H1 (cell line): ENCODE results near the gene BTN2A1.

Source experiments
- RBBP5 ChIP-seq: IDR thresholded peaks from 2 replicates; pipeline ENCODE4 v1.7.1; 2012; ENCODE audit warnings: low read depth, mild to moderate bottlenecking, inconsistent platforms, low read length, moderate library complexity, borderline replicate concordance
- SIN3A ChIP-seq, 2 experiments: IDR thresholded peaks in 1 of 2; conservative IDR thresholded peaks in 1 of 2; 2 replicates each; pipeline ENCODE4 v1.6.1; 2011 to 2012; ENCODE audit warnings: low read length in 2 of 2, improper control_type of control experiment in 1 of 2, low read depth in 1 of 2, mild to moderate bottlenecking in 1 of 2
- SIX5 ChIP-seq: IDR thresholded peaks from 2 replicates; pipeline ENCODE4 v1.6.1; 2011; ENCODE audit warnings: mild to moderate bottlenecking, low read depth, low read length
- TAF7 ChIP-seq: optimal IDR thresholded peaks from 2 replicates; pipeline ENCODE3; 2011; ENCODE audit warnings: low read depth, mild to moderate bottlenecking, inconsistent platforms, low read length, moderate library complexity, borderline replicate concordance
- TEAD4 ChIP-seq: IDR thresholded peaks from 2 replicates; pipeline ENCODE4 v1.6.1; 2012; ENCODE audit warnings: low read depth, low read length, inconsistent platforms, mixed read lengths
- TF ChIP-seq, protein P1 (sequence below), 3 experiments: IDR thresholded peaks; 1 replicate in 2 of 3; 2 replicates in 1 of 3; pipeline versions ENCODE4 v1.5.1 to v1.6.1; 2011; ENCODE audit warnings: low read length in 3 of 3, mild to moderate bottlenecking in 3 of 3, inconsistent platforms in 2 of 3, low read depth in 1 of 3, moderate library complexity in 1 of 3; ENCODE audit not compliant: insufficient read depth in 1 of 3; ENCODE audit errors: control extremely low read depth in 1 of 3

DNA sequence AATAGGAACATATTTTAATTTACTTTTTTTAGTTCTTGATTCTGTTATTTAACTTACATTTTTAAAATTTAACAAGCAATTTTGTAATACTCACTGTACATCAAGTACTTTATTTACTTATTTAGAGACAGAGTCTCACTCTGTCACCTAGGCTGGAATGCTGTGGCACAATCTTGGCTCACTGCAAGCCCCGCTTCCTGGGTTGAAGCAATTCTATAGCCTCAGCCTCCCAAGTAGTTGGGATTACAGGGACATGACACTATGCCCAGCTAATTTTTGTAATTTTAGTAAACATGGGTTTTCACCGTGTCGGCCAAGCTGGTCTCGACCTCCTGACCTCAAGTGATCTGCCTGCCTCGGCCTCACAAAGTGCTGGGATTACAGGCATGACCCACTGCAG lies 10.5 kb upstream of the BTN2A1 start:
- TF ChIP-seq, protein P1, sequence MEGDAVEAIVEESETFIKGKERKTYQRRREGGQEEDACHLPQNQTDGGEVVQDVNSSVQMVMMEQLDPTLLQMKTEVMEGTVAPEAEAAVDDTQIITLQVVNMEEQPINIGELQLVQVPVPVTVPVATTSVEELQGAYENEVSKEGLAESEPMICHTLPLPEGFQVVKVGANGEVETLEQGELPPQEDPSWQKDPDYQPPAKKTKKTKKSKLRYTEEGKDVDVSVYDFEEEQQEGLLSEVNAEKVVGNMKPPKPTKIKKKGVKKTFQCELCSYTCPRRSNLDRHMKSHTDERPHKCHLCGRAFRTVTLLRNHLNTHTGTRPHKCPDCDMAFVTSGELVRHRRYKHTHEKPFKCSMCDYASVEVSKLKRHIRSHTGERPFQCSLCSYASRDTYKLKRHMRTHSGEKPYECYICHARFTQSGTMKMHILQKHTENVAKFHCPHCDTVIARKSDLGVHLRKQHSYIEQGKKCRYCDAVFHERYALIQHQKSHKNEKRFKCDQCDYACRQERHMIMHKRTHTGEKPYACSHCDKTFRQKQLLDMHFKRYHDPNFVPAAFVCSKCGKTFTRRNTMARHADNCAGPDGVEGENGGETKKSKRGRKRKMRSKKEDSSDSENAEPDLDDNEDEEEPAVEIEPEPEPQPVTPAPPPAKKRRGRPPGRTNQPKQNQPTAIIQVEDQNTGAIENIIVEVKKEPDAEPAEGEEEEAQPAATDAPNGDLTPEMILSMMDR (IDR thresholded peaks at IDR 0.05; ENCODE audit: control extremely low read depth in 1 of 3, insufficient read depth in 1 of 3, low read depth in 1 of 3, low read length in 3 of 3) = no peak
- TF ChIP-seq TAF7 (no peak), SIX5 (no peak), SIN3A (conservative IDR thresholded peaks at IDR 0.05 in 1 of 2, IDR thresholded peaks at IDR 0.05 in 1 of 2; ENCODE audit: low read depth in 1 of 2, low read length in 2 of 2) (no peak), TEAD4 (no peak), RBBP5 (no peak)
